CD4-positive, alpha-beta T cell treated with Interleukin-12 subunit alpha and Interleukin-12 subunit beta, for 1 hour (primary cell): ENCODE measurements around the gene PDE6B.

Experiments used
- DNase-seq: peaks from one replicate; pipeline ENCODE4 v3.0.0-alpha.2; 2020

Gene PDE6B

DNA sequence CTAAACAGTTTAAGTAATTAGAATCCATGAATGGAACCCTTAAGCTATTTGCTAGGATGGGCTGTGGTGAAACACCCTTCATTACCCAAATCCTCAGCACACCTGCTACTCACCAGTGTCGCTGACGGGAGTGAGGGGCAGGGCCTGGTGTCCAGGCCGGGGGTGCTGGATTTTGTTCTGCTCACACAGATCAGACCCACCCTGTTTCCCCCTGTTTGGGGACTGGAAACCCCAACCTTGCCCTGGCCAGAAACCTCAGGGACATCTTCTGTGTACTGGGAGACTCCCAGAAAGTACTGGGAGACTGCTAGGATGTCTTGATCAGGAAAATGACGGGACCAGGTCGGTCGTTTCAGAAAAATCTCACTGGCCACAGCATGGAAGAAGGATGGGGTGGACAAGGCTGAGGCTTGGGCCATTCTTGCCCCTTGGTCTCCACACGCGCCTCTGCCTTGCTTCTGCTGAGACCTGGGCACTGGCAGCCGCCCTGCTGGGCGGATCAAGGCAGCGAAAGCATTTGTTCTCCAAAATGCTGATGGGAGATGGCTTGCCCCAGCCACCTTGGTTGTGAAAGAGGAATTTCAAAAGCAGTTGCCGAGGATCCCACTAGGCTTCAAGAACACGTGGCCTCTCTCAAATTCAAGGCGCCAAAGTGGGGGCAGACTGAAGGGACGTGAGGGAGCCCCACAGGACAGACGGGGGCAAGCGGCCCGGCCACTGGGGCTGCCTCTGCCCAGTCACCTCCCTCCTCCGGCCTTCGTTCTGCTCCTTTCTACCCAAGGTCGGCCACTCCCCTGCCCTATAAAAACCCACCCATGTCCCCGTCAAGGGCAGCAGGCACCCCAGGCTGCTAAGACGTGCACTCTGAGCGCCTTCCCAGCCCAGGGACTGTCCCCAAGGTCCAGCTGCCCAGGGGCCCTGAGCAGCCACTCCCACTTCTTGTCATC is 23.5 kb upstream of the PDE6B start:
- DNase-seq: no peak

- DNase-seq: peak; percentile 20
Observed at GRCh38 chr4:602559-602942, 22.8 kb upstream of the PDE6B start.

- DNase-seq: no peak
Observed at GRCh38 chr4:604131-604530, 21.2 kb upstream of the PDE6B start.

- no peak for DNase-seq
Observed at GRCh38 chr4:605702-606425, 19.5 kb upstream of the PDE6B start.

DNA sequence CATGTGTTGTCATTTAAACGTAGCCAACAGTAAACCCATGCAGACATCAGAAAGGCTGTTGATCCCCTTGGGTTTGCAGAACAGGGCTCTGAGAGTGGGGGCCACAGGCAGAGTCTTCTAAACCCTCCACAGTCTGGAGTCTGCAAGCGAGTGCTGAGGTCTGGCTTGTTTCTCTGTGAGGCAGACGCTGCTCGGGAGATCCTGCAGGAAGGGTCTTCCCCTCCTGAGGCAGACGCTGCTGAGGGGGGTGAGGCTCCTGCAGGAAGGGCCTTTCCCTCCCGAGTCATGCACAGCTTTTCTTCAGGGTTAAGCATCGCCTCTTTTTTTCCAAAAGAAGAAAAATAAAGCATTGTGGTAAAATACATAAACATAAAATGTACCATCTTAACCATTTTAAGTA is 17.1 kb upstream of the PDE6B start:
- DNase-seq: no peak

DNA sequence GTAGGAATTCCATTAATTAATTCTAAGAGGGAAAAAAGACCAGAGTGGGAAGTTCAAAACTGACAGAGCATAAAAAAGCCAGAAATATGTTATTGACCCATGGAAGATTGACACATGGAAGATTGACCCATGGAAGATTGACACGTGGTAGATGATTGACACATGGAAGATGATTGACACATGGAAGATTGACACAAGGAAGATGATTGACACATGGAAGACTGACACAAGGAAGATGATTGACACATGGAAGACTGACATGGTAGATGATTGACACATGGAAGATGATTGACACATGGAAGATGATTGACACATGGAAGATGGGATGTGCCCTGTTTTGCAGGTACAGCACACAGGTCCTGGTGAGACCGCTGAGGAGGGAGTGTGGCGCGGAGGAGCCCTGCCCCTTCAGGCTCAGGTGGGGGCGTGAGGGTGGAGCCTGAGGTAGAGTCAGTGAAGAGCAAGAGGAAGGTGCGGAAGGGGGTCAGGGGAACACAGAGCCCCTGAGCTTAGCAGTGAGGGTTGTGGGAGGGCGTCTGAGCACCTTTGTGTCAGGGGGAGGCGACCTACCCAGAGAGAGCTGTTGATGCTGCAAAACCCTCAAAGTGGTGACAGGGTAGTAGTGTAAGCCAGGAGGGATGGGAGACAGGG is 15.8 kb upstream of the PDE6B start:
- DNase-seq: no peak

GRCh38 chr4:610411-611261 is 14.7 kb upstream of the PDE6B start:
- DNase-seq: no peak

DNA sequence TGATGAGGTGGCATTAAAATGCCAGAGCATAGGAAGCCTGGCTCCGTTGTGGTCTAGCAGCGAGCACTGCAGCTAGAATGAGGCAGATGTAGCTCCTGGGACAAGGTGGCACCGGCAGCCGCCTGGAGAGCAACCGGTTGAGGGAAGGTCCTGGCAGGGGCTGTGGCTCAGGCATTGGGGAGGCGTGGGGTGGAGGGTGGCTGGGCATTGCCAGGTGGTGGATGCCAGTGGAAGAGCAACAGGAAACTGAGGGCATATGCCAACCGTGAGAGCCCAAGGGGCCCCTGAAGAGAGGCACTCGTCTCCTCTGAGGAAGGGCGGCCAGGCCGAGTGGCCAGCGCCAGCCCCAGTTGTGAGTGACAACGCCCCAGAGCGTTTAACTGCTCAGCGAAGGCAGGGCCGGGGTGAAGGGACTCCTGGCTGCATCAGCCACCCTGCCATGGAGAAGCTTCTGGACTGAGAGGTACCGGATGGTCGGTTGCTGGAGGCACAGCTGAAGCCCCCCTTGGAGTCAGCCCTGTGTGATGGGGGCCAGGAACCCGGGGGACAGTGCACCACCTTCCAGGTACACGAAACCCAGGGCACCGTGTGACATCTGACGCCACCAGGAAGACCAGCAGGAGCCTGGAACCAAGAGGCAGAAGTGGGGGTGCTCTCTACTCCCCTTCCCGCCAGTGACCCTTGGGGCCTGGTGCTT is 13.2 kb upstream of the PDE6B start:
- DNase-seq: no peak

- DNase-seq: no peak
Observed at GRCh38 chr4:612749-613125, 12.6 kb upstream of the PDE6B start.

GRCh38 chr4:613126-613525 is 12.2 kb upstream of the PDE6B start:
- DNase-seq: no peak

GRCh38 chr4:616091-616490 is 9.3 kb upstream of the PDE6B start:
- no peak for DNase-seq

GRCh38 chr4:616911-617643 is 8.3 kb upstream of the PDE6B start:
- DNase-seq: no peak

DNA sequence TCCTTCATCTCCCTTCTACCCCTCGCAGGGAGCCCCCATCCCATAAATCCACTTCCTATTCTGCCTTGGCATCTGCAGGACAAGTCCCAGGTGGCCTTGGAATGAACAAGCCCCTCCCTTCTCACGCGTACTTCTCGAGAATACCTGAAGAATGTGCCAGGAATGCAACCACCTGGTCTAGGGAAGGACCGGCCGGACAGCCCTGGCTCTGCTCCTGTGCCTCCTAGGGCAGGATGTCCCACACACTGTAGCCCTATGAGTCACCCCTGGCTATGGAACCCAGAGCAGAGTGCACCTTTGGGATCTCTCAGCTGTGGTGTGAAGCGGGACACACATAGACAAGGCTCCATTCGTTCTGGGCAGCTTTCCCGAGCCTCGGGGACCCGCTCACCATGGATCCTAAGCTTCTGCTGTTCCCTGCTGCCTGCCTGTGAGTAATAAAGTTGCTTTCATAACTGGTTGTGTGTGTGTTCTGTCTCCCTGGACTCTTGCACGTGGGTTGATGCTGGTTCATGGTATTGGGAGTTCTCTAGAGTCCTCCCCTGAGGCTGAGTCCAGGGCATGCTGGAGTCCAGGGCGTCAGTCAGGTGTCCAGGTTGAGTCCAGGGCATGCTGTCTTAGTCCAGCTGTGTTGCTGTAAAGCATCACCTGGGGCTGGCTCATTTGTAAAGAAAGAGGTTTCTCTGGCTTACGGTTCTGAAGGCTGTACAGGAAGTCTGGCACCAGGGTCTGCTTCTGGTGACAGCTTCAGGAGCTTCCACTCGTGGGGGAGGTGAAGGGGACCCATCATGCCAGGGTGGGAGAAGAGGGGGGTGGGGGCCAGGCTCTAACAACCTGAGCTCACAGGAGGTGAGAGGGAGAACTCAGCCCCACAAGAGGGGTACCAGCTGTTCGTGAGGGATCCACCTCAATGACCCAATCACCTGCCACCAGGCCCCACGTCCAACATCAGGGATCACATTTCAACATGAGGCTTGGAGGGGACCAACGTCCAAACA is 7.4 kb upstream of the PDE6B start:
- DNase-seq: no peak

DNA sequence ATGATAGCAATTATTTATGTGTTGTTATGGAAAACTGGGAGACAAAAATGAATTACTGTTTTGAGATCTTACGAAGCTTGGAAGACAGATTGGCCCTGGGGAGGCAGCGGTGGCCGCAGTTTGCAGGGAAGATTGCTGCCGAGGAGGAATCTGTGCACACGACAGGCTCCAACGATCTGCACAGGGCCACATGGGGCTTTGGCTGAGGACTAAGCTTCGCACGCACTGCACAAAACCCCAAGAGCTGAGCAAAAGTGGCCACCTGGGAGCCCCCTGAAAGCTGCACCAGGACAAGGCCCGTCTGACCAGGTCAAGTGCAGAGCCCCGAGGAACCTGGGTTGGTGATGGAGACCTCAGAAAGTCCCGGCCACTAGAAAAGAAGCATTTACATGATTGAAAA is 5.2 kb upstream of the PDE6B start:
- no peak for DNase-seq

GRCh38 chr4:620851-621261 is 4.5 kb upstream of the PDE6B start:
- DNase-seq: no peak

- no peak for DNase-seq
Observed at GRCh38 chr4:621296-622070, 3.9 kb upstream of the PDE6B start.

- no peak for DNase-seq
Observed at GRCh38 chr4:622071-622995, 3.0 kb upstream of the PDE6B start.
